Activated naive CD4-positive, alpha-beta T cell treated with anti-CD3 and anti-CD28 coated beads, Interleukin-2, amount 50 U/mL, for 16 hours (primary cell): ENCODE results near the gene NCAM1.
"Not testable (repeated sequence)": the region's sequence is repeated elsewhere in the genome, so short reads cannot be mapped to it uniquely, and the experiment has no call there.

Experiments used
- DNase-seq: peaks from one replicate; pipeline ENCODE4 v3.0.0-alpha.2; 2020

NCAM1 gene

DNA sequence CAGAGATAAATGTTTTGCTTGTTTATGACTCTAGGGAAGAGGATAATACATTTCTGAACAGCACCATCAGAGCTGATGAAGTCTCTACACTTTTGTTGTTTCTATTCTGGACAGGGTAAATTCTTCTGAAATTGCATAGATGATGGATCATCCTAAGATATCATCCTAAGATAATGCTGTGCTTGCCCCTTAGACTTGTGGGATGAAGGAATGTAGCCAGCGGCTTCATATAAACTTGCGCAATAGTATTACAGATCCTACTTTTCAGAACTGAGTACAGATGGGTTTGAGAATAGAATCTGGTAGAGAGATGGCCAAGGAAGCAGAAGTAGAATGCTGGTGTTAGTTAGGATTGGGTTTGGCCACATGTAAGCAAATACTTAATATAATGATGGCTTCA is 61.0 kb downstream of the NCAM1 start:
- DNase-seq: no peak

DNA sequence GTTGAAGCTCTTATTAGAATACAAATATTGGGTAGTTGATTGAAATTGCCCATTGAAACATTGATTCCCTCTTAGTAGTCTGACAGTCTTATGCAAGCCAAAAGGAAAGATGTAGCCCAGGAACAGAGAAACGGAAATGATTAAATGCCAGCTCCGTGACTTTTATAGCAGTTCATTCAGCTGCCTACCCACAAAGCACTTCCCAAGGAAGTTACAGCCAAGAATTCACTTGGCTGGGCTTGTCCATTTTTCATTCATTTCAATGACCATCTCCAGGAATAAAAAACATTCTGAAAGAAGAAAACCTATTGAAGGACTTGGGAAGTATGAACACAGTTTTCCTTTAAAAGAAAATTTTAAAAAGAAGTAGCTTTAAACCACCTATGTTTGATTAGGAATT is 62.0 kb downstream of the NCAM1 start:
- DNase-seq: no peak

DNA sequence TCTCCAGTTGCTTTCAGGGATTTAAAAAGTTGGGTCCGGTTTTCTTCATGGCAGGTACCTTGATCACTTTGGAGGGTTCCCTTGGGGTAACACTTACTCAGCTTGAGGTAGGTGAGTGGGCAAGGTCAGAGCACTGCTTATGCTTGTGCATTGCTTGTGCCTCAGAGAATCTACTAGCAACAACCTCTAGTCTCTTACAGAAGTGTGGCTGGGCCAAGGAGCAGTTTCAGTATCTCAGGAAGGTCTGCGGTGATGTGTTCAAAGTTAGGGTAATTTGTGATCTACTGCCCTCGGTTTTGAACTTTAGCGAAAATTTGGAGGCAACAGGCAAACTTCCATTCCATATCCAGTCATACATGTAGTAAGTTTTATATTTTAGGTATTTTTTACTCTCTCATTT is 62.8 kb downstream of the NCAM1 start:
- no peak for DNase-seq

DNA sequence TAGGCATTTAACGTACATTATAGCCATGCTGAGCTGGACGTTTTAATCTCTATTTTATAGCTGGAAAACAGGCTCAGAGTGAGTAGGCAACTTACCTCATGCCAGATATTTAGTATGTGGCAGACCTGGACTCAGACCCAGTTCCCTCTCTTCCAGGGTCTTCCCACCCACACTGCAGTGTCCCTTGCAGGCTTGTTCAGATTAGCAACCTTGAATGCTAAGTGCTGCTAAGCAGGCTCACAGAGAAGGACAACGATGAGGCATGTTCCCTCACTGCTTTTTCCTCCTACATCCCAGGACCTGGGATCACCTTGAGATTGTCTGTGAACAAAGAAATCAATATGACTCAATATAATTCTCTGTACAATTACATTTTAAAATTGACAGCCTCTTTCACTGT is 65.6 kb downstream of the NCAM1 start:
- DNase-seq: no peak

DNA sequence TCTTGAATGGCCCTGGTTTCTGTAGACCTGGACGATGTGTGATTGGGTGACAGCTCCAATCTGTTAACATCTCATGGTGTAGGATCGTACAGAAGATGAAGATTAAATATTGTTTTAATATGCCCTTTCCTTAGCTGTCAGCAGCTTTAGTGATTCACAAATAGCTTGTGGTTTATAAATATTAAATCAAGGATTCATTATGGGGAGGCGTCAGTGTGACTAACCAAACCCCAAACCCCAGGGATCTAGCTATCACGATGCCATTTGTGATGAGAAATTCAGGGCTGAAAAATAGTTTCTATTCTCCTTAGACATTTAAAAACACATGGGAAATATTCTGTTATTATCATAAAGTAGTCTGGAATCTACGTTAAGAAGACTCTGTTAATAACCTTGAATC is 73.4 kb downstream of the NCAM1 start:
- no peak for DNase-seq

DNA sequence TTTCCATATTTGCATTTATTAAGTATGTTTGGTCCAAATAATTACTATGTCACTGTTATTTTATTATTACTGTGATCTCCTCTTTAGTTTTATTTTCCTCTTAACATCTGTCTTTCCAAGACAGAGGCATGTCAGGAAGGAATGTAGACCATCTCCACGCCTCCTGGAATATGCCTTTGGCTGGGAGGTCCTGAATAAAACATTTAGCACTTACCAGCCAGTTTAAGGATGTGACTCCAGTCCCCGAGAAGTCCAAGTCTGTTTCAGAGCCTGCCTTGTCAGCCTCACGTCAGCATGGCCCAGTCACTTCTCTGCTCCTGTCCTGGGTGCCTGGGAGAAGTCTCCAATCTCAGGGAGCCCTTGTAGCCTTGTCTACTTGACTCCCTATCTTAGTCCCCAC is 74.5 kb downstream of the NCAM1 start:
- DNase-seq: no peak

DNA sequence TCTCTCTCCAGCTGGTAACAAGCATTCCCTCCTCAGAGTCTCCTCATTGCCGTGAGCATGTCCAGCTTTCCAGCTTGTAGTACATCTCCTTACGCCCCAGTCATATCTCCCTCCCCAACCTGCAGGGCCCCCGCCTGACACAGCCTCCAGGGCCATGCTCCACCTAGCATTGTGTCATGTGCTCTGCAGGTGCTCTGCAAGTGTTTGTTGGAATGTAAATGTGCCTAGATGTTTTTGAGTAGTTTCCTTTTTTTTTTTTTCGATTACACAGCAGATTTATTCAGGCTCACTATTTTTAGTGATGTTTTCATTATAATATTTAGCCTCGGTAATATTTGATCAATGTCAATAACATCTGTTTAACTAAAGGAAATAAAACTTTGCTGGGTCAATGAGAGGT is 82.5 kb downstream of the NCAM1 start:
- DNase-seq: no peak

DNA sequence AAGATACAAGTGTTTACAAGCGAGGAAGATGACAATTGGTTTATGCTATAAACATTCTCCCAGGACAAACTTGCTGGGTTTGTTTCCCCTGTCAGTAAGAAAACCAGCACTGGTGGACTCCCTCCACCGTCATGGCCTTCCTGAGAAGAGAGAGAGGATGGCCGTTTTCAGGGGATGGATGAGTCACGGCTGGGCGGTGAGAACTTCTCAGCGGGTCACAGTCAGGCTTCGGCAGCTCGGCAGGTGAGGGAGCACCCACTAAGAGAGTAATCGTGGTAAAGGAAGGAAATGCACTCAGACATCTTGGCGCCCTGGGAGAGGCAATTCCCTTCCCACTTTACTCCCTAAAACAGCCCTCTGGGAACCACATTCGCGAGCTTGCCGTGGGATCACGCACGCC is 83.9 kb downstream of the NCAM1 start:
- no peak for DNase-seq

DNA sequence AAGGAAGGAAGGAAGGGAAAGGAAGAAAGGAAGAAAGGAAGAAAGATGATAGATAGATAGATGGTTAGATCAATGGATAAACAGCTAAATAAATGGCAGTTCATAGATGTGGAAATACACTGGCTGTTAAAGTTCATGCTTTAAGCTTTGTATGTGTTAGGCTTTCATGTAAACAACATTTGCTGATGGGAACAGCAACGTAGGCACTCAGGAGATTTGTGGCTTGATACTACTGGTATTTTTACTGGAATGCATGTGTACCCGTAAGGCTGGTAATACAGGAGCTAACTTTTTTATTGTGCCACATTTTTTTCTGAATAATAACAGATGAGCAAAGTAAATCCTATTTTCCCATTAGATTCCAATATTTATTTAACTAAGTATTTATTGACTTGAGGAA is 85.6 kb downstream of the NCAM1 start:
- DNase-seq: no peak

DNA sequence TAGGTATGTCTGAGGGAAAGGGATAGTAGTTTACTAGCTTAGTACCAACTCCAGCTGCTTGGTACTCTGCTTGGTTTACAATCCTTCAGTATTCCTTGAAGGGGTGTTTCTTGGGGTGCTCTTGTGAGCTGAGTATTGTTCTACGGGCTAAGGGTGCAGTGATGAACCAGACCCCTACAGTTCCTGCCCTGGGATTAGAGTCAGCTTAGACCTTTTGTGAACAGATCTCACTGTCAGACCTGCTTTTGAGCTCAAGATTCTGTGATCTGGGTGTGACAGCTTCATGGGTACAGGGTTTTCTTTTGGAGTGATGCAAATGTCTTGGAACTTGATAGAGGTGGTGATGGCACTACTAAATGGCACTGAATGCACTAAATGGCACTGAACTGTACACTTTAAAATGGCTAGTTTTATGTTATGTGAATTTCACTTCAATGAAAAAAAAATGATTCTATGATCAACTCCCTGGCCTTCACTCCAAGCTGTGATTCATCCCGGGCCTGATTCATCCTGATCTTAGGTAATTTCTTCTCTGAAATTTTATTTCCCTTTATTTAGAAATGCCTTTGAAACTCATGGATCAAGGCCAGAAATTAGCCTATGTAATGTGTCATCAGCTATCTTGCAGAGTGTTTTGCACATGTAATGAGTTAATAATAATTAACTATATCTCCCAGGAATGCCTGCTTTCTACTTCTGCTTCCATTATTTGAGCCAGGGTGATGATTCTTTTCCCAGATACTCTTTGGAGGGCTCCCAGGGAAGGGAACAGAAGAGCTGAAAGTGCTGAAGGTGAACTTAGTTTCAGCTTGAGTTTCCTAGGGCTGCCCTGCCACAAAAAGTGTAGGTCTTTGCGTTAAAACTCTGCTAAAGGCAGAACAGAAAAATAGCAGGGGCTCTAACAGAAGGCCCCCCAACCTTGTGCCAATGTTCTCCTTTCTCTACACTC is 87.9 kb downstream of the NCAM1 start:
- DNase-seq: no peak

DNA sequence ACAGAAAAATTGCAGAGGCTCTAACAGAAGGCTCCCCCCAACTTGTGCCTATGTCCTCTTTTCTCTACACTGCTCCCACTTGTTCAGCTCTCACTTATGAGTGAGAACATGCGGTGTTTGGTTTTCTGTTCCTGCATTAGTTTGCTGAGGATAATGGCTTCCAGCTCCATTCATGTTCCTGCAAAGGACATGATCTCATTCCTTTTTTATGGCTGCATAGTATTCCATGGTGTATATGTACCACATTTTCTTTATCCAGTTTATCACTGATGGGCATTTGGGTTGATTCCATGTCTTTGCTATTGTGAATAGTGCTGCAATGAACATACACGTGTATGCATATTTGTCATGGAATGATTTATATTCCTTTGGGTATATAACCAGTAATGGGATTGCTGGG is 91.8 kb downstream of the NCAM1 start:
- DNase-seq: not testable (repeated sequence)

DNA sequence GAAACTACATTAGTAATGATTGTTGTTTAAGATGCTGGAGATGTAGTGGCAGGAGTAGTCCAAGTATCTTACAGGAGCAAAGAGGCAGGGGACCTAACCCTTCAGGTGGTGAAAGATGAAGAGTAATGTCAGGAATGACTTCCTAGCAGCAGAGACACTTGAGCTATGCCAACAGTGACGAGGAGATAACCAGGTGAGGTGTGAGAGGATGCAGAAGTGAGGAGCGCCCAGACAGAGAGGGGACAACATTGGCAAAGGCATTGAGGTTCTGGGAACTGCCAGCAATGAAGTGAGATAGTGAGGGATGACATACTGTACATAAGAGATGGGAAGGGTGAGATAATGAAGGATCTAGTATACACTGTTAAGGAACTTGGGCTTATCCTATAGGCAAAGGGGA is 95.8 kb downstream of the NCAM1 start:
- DNase-seq: no peak

DNA sequence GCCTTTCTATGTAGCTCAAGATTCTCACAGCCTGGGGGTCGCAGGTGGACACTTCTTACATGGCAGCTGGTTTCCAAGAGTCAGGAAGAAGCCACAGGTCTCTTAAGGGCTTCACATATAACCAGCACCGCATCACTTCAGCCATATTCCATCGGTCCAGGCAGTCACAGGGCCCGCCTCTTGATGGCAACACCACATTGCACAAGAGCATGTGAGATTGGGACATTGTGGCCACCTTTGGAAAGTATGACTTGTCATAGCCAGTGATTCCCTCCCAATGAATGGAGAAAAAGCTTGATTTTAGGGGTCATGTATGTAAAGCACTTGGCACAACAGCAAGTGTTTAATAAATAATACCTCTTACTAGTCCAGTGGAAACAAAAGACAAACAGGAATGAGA is 98.3 kb downstream of the NCAM1 start:
- DNase-seq: no peak

DNA sequence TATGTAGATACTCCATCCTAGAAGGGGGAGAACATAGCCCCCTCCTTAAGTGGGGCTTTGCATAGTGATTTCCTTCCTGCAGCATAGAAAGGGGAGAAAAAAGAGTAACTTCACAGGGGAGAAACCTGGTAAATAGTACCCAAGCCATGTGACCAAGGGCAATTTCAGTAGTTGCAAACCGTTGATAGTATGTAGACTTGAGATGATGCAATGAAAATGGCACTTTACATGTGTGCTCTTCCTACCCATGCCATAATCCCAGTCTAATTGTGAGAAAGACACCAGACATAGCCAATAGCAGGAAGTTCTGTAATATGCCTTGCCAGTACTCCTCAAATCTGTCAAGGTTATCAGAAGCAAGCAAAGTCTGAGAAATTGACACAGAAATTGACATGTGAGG is 104.1 kb downstream of the NCAM1 start:
- DNase-seq: no peak

DNA sequence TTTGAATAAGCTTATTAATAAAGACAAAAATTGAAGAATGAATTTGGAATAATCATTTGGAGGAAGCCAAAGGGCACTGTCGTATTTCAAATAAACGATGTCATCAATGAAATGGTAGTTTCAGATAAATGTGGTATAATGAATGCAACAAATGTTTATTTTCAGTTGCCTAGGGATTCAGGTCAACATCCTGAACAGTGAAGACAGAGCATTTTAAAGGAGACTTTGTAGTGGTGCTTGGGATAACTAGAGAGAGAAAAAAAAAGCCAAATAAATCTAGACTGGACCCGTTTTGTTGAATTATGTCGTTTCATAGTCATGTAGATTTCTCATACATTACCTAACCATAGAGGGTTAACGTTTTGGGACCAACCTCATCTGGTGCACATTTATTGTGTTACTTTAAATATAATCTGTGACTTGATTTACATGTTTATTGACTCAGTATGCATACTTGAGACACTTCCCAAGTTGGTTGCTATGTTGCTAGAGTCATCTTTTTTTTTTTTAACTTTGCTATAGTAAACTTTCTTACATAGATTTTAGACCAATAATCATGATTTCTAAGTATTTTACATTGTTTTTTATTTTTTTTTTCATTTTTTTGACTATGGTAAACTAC is 111.1 kb downstream of the NCAM1 start:
- no peak for DNase-seq

DNA sequence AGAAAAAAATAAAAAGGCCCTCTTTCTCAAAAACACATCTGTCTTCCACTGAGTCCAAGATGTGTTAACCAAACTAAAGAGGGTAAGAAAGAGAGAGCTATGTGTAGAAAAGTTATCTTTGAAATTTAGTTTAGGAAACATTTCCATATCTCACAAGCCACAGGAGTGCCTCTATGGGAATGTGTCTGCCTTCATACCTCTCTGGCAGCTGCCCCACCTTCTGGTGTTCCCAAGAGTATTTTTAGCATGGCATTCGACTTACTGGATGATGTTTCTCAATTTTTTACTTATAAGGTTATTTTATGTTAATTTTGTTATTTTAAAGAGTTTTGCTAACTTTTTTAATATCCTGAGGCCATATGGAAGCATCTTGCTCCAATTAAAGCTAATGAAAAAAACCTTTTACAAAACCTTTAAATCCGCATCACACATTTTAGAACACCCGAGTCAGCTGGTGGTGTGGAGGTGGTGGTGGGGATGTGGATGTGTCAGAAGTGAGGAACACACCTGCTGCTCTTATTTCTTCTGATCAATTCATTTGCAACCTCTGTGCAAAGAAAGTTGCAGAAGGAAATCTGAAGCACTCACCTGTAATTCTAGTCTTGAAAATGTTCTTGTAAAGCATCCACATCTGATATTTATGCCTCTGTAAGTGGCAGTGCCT is 112.2 kb downstream of the NCAM1 start:
- no peak for DNase-seq

DNA sequence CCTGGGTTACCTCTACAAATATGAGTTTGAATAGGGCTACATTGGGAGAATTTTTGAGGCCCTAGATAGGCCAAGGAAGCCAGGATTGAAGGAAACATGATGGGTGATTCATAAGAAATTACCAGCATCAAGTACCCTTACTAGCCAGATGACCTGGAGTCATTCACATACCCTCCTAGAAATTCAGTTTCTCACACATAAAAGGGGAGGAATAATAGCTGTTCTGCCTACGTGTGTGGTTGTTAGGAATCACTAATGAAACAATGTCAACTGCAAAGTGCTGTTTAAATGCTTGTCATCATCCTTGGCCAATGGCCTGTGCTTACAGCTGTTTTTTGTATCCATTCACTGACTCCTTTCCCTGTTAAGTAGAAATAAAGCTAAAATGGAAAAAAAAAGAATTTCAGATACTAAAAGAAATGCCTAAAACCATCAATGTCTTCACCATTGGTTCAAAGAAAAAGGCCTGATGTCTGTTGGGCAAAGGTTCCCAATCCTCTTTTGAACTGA is 114.4 kb downstream of the NCAM1 start:
- no peak for DNase-seq

DNA sequence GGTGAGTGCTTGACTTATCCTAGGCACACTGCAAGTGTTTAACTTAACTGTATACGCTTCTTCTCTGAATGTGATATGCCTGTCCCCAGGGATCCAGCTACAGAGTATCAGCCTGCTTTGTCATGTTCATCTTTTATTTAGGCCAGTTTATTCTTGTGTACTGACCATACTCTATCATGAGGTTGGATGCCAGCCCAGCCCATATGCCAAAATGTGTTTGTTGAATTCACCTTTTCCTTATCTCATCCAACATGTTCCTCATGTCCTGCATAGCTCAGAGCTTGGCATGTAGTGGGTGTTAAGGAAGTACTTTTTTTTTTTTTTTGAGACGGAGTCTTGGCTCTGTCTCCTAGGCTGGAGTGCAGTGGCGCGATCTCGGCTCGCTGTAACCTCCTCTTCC is 116.2 kb downstream of the NCAM1 start:
- no peak for DNase-seq

DNA sequence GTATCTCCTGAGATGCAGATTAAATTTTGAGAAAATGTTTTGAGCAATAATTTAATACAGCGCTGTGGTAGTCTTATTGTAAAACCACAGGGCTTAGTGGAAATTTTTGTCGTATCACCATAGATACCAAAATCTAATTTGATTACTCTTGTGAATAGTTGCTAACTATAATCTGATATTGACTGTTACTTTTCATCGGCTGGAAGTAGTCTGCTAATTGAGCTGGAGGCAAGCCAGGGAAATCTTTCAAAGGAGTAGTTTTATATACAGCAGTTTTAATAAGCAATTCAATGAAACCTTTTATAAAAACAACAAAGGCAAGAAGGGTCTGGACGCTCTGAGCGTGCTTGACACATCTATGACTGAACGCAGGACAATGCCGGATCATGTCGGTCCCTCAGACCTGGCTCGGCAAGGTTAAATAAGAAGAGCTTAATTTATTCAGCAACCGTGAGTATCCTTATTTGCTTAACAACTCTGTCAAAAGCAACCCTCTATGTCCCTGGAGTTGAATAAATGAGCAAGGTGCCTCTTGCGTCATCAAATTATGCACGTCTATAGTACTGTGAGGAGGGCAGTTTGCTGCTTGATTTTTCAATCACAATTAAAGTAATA is 121.2 kb downstream of the NCAM1 start:
- DNase-seq: no peak

DNA sequence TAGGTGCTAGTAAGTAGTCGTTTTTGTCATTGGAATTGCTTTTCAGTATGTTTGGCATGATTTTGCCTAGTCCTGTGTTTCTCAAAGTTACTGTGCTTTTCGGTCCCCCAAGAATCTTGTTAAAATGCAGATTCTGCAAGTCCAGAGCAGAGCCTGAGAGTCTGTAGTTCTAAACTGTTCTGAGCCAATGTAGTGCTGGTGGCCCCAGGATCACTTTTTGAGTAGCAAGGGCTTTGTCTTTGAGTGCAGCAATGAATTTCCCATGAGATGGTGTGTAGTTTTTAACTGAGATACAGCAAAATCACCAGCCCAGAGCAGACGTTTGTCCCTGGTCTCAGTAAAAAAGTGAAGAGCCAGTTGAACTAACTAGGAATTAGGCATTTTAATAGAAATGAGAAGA is 122.4 kb downstream of the NCAM1 start:
- no peak for DNase-seq

DNA sequence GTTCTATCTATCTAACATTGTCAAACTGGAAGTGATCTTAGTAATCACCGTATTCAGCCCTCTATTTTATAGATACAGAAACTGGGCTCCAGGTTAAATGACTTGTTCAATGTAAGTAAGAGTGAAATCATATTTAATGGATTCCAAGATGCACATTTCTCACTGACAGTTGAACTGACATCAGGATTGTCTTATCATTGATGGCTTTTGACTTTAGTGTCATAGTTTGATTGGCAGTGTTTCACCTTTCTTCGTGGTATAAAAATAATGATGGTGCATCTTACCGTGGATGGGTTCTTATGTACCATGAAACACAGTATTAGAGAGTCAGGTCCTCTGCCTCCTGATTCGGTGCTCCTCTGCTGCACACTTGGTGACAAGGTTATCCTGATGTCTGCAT is 123.1 kb downstream of the NCAM1 start:
- DNase-seq: no peak

DNA sequence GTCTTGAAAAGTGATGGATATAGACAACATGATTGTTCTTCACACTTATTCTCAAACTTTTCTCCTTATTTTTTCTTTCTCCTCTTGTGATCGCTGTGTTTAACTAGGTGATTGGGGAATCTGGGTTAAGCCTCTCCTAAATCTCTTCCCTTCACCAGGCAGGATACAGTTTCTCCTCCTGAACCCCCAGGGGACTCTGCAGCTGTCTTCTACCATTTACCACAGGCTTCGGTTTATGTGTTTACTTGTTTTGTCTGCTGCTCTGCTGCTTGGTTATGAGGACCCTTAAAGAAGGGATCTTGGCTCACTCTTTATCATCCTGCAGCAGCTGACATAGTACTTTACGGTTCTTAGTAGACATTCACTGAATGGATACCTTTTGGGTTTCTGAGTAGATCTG is 124.2 kb downstream of the NCAM1 start:
- no peak for DNase-seq

DNA sequence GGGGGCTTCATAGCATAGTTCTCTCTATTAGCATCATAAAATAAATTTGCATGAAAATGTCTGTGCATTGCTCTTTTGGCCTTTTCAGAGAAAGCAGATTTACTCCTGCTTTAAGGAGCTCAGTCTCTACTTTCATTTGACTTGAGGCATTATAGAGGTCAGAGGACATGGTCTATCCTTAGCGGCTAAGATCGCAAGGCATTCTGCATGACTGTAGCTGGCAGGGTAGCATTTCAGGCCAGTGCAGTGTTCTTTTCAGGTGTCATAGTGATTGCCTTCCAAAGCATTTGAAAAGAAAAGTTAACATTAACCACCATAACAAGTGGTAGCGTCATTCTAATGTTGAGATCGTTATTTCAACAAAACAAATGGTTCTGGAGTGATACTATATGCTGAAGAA is 126.5 kb downstream of the NCAM1 start:
- DNase-seq: no peak
